ENCODE data around the gene STARD9. TPM values are rescaled to one million over a fixed set of nuclear protein-coding genes. Genes with fewer than 3 reads are reported as not detected.
"Not testable (repeated sequence)": the region's sequence is repeated elsewhere in the genome, so short reads cannot be mapped to it uniquely, and the experiment has no call there.

Gene STARD9
- total and polyA plus RNA-seq, 7 experiments from 2014 or later, result 0.13 to 10.5 (median 4.0) TPM

DNA sequence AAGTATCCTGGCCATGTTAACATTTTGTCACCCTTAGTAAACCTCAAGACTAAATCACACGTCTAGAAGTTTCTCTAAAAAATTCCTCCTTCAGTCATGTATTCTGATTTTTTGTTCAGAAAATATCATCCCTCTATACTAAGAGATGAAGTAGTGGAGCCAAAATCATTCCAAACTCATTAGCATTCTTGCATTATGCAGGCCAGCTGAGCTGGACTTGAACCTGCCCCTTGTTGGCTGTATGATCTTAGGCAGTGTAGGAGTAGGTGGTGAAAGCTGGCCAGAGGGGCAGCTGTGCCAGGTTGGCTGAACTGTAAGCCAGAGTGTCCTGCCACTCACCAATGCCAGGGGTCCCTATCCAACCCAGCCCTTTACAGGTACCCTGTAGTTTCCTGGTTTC is 92.4 kb downstream of the STARD9 start:
- ATAC-seq, result no peak
- no peaks in the 10 kb centered on the region for H3K27me3 Mint-ChIP-seq
- peak overlapping the region in 1 of 9 donors; percentile 34 for H3K27ac Mint-ChIP-seq
- Histone ChIP-seq H3K9me3 (ENCODE audit: control insufficient read depth in 2 of 3, low read length in 3 of 3) (no peaks in the 10 kb centered on the region), H3K27ac (ENCODE audit: low read depth, low read length) (no peak overlapping the region), H3K36me3 (ENCODE audit: control insufficient read depth in 2 of 3, insufficient read depth in 3 of 3, low read length in 3 of 3) (no peaks in the 10 kb centered on the region), H3K4me3 (ENCODE audit: low read length) (no peak overlapping the region), H3K4me1 (ENCODE audit: control insufficient read depth in 2 of 2, insufficient read depth in 2 of 2, low read length in 2 of 2) (no peaks in the 10 kb centered on the region), H3K27me3 (ENCODE audit: control insufficient read depth in 2 of 2, insufficient read depth in 2 of 2, low read length in 2 of 2) (no peaks in the 10 kb centered on the region)
- CTCF ChIA-PET, result no interaction called here
- no peak overlapping the region for H3K4me3 Mint-ChIP-seq
- intact Hi-C loops (cut with micrococcal nuclease), result no loop called here
- peaks cover 0 to 2% (median 0%) of the 10 kb centered on the region in 7 donors for H3K4me1 Mint-ChIP-seq
- no peak for DNase-seq
- peaks cover 0 to 17% (median 9%) of the 10 kb centered on the region in 5 donors for H3K36me3 Mint-ChIP-seq
- no peaks in the 10 kb centered on the region for H3K9me3 Mint-ChIP-seq
- POLR2A ChIA-PET, result no interaction called here

GRCh38 chr15:42670451-42670850 is 95.0 kb downstream of the STARD9 start:
- Histone ChIP-seq H3K36me3 (ENCODE audit: control insufficient read depth in 2 of 3, insufficient read depth in 3 of 3, low read length in 3 of 3) (no peaks in the 10 kb centered on the region), H3K27ac (ENCODE audit: low read depth, low read length) (no peak overlapping the region), H3K4me3 (ENCODE audit: low read length) (no peak overlapping the region), H3K9me3 (ENCODE audit: control insufficient read depth in 2 of 3, low read length in 3 of 3) (no peaks in the 10 kb centered on the region), H3K4me1 (ENCODE audit: control insufficient read depth in 2 of 2, insufficient read depth in 2 of 2, low read length in 2 of 2) (no peaks in the 10 kb centered on the region), H3K27me3 (ENCODE audit: control insufficient read depth in 2 of 2, insufficient read depth in 2 of 2, low read length in 2 of 2) (no peaks in the 10 kb centered on the region)
- ChIA-PET POLR2A (no interaction called here), CTCF (no interaction called here)
- DNase-seq (no peak), ATAC-seq (no peak)
- Mint-ChIP-seq H3K4me3 (no peak overlapping the region), H3K9me3 (no peaks in the 10 kb centered on the region), H3K4me1 (peaks cover 0 to 2% (median 0%) of the 10 kb centered on the region in 7 donors), H3K27me3 (no peaks in the 10 kb centered on the region), H3K27ac (no peak overlapping the region), H3K36me3 (peaks cover 0 to 22% (median 11%) of the 10 kb centered on the region in 5 donors)
- intact Hi-C loops (cut with micrococcal nuclease), result no loop called here

GRCh38 chr15:42672444-42672843 is 97.0 kb downstream of the STARD9 start:
- H3K4me1 ChIP-seq (ENCODE audit: control insufficient read depth in 2 of 2, insufficient read depth in 2 of 2, low read length in 2 of 2), result no peaks in the 10 kb centered on the region
- intact Hi-C loops (cut with micrococcal nuclease), result no loop called here
- no peaks in the 10 kb centered on the region for H3K36me3 ChIP-seq (ENCODE audit: control insufficient read depth in 2 of 3, insufficient read depth in 3 of 3, low read length in 3 of 3)
- H3K9me3 Mint-ChIP-seq, result no peaks in the 10 kb centered on the region
- H3K4me1 Mint-ChIP-seq, result peaks cover 0 to 2% (median 0%) of the 10 kb centered on the region in 7 donors
- CTCF ChIA-PET, result no interaction called here
- H3K27me3 ChIP-seq (ENCODE audit: control insufficient read depth in 2 of 2, insufficient read depth in 2 of 2, low read length in 2 of 2), result no peaks in the 10 kb centered on the region
- H3K27ac Mint-ChIP-seq, result no peak overlapping the region
- no peak overlapping the region for H3K27ac ChIP-seq (ENCODE audit: low read depth, low read length)
- no peak for DNase-seq
- POLR2A ChIA-PET, result no interaction called here
- no peaks in the 10 kb centered on the region for H3K27me3 Mint-ChIP-seq
- H3K36me3 Mint-ChIP-seq, result peaks cover 0 to 21% (median 4%) of the 10 kb centered on the region in 5 donors
- no peak overlapping the region for H3K4me3 Mint-ChIP-seq
- no peak for ATAC-seq
- no peak overlapping the region for H3K4me3 ChIP-seq (ENCODE audit: low read length)
- no peaks in the 10 kb centered on the region for H3K9me3 ChIP-seq (ENCODE audit: control insufficient read depth in 2 of 3, low read length in 3 of 3)

GRCh38 chr15:42674472-42674871 is 99.1 kb downstream of the STARD9 start:
- Mint-ChIP-seq H3K27ac (no peak overlapping the region), H3K4me3 (no peak overlapping the region), H3K36me3 (peaks cover 0 to 21% (median 3%) of the 10 kb centered on the region in 5 donors), H3K4me1 (peaks cover 0 to 5% (median 0%) of the 10 kb centered on the region in 7 donors), H3K9me3 (no peaks in the 10 kb centered on the region), H3K27me3 (no peaks in the 10 kb centered on the region)
- no peaks in the 10 kb centered on the region for H3K4me1 ChIP-seq (ENCODE audit: control insufficient read depth in 2 of 2, insufficient read depth in 2 of 2, low read length in 2 of 2)
- DNase-seq (no peak), ATAC-seq (no peak)
- no peaks in the 10 kb centered on the region for H3K9me3 ChIP-seq (ENCODE audit: control insufficient read depth in 2 of 3, low read length in 3 of 3)
- H3K27ac ChIP-seq (ENCODE audit: low read depth, low read length), result no peak overlapping the region
- no peak overlapping the region for H3K4me3 ChIP-seq (ENCODE audit: low read length)
- H3K36me3 ChIP-seq (ENCODE audit: control insufficient read depth in 2 of 3, insufficient read depth in 3 of 3, low read length in 3 of 3), result no peaks in the 10 kb centered on the region
- ChIA-PET CTCF (no interaction called here), POLR2A (no interaction called here)
- H3K27me3 ChIP-seq (ENCODE audit: control insufficient read depth in 2 of 2, insufficient read depth in 2 of 2, low read length in 2 of 2), result no peaks in the 10 kb centered on the region
- intact Hi-C loops (cut with micrococcal nuclease), result no loop called here

GRCh38 chr15:42675021-42675420 is 99.6 kb downstream of the STARD9 start:
- Histone ChIP-seq H3K27me3 (ENCODE audit: control insufficient read depth in 2 of 2, insufficient read depth in 2 of 2, low read length in 2 of 2) (no peaks in the 10 kb centered on the region), H3K9me3 (ENCODE audit: control insufficient read depth in 2 of 3, low read length in 3 of 3) (no peaks in the 10 kb centered on the region), H3K27ac (ENCODE audit: low read depth, low read length) (no peak overlapping the region), H3K4me3 (ENCODE audit: low read length) (no peak overlapping the region), H3K36me3 (ENCODE audit: control insufficient read depth in 2 of 3, insufficient read depth in 3 of 3, low read length in 3 of 3) (no peaks in the 10 kb centered on the region), H3K4me1 (ENCODE audit: control insufficient read depth in 2 of 2, insufficient read depth in 2 of 2, low read length in 2 of 2) (no peaks in the 10 kb centered on the region)
- ATAC-seq (no peak), DNase-seq (no peak)
- no peaks in the 10 kb centered on the region for H3K27me3 Mint-ChIP-seq
- ChIA-PET POLR2A (no interaction called here), CTCF (no interaction called here)
- no peak overlapping the region for H3K4me3 Mint-ChIP-seq
- intact Hi-C loops (cut with micrococcal nuclease), result no loop called here
- H3K4me1 Mint-ChIP-seq, result peaks cover 0 to 10% (median 0%) of the 10 kb centered on the region in 7 donors
- H3K9me3 Mint-ChIP-seq, result no peaks in the 10 kb centered on the region
- H3K36me3 Mint-ChIP-seq, result peaks cover 0 to 21% (median 2%) of the 10 kb centered on the region in 5 donors
- H3K27ac Mint-ChIP-seq, result peak overlapping the region in 1 of 9 donors; percentile 35

DNA sequence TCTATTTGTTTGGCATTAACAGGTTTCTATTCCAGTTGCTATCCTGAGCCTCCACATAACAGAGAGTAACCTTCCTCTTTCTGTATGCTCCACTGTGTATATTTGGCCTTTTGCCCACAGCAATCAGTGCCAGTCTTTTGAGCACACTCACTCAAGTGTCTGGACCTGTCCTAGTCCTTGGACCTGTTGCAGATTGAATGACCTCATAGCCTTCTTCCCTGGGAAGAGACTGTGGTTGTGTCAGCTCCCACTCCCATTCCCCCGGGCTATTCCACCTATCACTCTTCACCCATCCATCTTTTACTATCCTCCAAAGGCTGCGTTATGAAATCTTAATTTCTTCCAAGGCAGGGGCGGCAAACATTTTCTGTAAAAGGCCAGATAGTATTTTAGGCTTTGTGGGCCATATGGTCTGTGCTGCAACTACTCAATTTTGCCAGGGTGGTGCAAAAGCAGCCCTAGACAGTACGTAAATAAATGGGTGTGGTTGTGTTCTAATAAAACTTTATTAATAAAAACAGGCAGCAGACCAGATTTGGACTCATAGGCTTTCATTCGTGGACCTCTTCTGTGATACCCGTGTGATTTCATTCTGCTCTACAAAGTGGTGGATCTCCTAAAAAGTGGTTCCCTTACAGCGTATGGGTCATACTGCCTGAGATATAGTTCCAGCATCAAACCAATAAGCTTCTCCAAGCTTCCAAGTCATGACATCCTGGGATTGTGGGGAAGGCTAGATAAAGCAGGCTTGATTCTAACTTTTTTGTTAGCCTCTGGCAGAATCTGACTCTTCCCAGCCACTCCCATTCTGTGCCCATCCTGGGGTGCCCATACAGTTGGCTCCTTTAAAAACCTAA is 104.1 kb downstream of the STARD9 start:
- Histone ChIP-seq H3K36me3 (ENCODE audit: control insufficient read depth in 2 of 3, insufficient read depth in 3 of 3, low read length in 3 of 3) (peaks cover 0 to 7% (median 0%) of the 10 kb centered on the region in 3 experiments), H3K27ac (ENCODE audit: low read depth, low read length) (no peak overlapping the region), H3K4me3 (ENCODE audit: low read length) (no peak overlapping the region), H3K9me3 (ENCODE audit: control insufficient read depth in 2 of 3, low read length in 3 of 3) (no peaks in the 10 kb centered on the region), H3K27me3 (ENCODE audit: control insufficient read depth in 2 of 2, insufficient read depth in 2 of 2, low read length in 2 of 2) (no peaks in the 10 kb centered on the region), H3K4me1 (ENCODE audit: control insufficient read depth in 2 of 2, insufficient read depth in 2 of 2, low read length in 2 of 2) (no peaks in the 10 kb centered on the region)
- Mint-ChIP-seq H3K4me3 (no peak overlapping the region), H3K36me3 (peaks cover 0 to 27% (median 14%) of the 10 kb centered on the region in 5 donors), H3K27me3 (no peaks in the 10 kb centered on the region), H3K27ac (no peak overlapping the region), H3K4me1 (peaks cover 0 to 13% (median 0%) of the 10 kb centered on the region in 7 donors), H3K9me3 (no peaks in the 10 kb centered on the region)
- ChIA-PET CTCF (no interaction called here), POLR2A (no interaction called here)
- ATAC-seq, result no peak
- no peak for DNase-seq
- intact Hi-C loops (cut with micrococcal nuclease), result no loop called here

GRCh38 chr15:42680142-42680482 is 104.7 kb downstream of the STARD9 start:
- H3K4me1 Mint-ChIP-seq, result peaks cover 0 to 13% (median 0%) of the 10 kb centered on the region in 7 donors
- H3K4me3 ChIP-seq (ENCODE audit: low read length); CTCF ChIA-PET; intact Hi-C loops (cut with micrococcal nuclease); H3K27me3 ChIP-seq (ENCODE audit: control insufficient read depth in 2 of 2, insufficient read depth in 2 of 2, low read length in 2 of 2); ATAC-seq; H3K36me3 ChIP-seq (ENCODE audit: control insufficient read depth in 2 of 3, insufficient read depth in 3 of 3, low read length in 3 of 3); H3K9me3 ChIP-seq (ENCODE audit: control insufficient read depth in 2 of 3, low read length in 3 of 3); H3K4me1 ChIP-seq (ENCODE audit: control insufficient read depth in 2 of 2, insufficient read depth in 2 of 2, low read length in 2 of 2); H3K27me3 Mint-ChIP-seq; H3K9me3 Mint-ChIP-seq; H3K27ac ChIP-seq (ENCODE audit: low read depth, low read length); POLR2A ChIA-PET; H3K27ac Mint-ChIP-seq; H3K4me3 Mint-ChIP-seq: not testable (repeated sequence)
- peaks cover 0 to 23% (median 14%) of the 10 kb centered on the region in 5 donors for H3K36me3 Mint-ChIP-seq
- peak in 1 of 9 donors; percentile 50 for DNase-seq

Measured in naive thymus-derived CD4-positive, alpha-beta T cell (primary cell).